BLaER1 treated with 17β-estradiol and CSF1 and Interleukin-3, amounts not matched to agents 10 nM and 100 nM (cell line): ENCODE data around the gene RFTN1.

Experiments used
- H3K27ac ChIP-seq, 11 experiments: shearing (Covaris generic); formaldehyde crosslinking; 2 replicates each; pipeline ENCODE4 v1.8.1; 2022
- H3K27me3 ChIP-seq, 11 experiments: shearing (Covaris generic); formaldehyde crosslinking; 2 replicates each; pipeline ENCODE4 v1.8.1; 2022
- H3K36me3 ChIP-seq, 11 experiments: shearing (Covaris generic); formaldehyde crosslinking; 2 replicates each; pipeline ENCODE4 v1.8.1; 2022
- H3K4me1 ChIP-seq, 10 experiments: shearing (Covaris generic); formaldehyde crosslinking; 2 replicates each; pipeline ENCODE4 v1.8.1; 2022
- H3K4me2 ChIP-seq, 11 experiments: shearing (Covaris generic); formaldehyde crosslinking; 2 replicates each; pipeline ENCODE4 v1.8.1; 2022
- H3K4me3 ChIP-seq, 10 experiments: shearing (Covaris generic); formaldehyde crosslinking; 2 replicates each; pipeline ENCODE4 v1.8.1; 2022
- H3K9ac ChIP-seq, 11 experiments: shearing (Covaris generic); formaldehyde crosslinking; 2 replicates each; pipeline ENCODE4 v1.8.1; 2022
- H3K9me3 ChIP-seq, 11 experiments: shearing (Covaris generic); formaldehyde crosslinking; replicated peaks in 1 of 11; 2 replicates each; pipeline ENCODE4 v1.8.1; 2022
- H4K20me1 ChIP-seq, 11 experiments: shearing (Covaris generic); formaldehyde crosslinking; 2 replicates each; pipeline ENCODE4 v1.8.1; 2022
- Cebpa-rat ChIP-seq, 11 experiments: shearing (Covaris generic); IDR thresholded peaks; 2 replicates each; pipeline ENCODE4 v1.8.1; 2022

The RFTN1 gene

GRCh38 chr3:16370872-16371740 is 142.4 kb downstream of the RFTN1 start:
- no peak for TF ChIP-seq Cebpa-rat (IDR thresholded peaks at IDR 0.05)
- H3K9ac ChIP-seq: no peak overlapping the region
- H3K27me3 ChIP-seq: no peaks in the 10 kb centered on the region
- peaks cover 45 to 70% (median 60%) of the 10 kb centered on the region in 11 experiments for H3K36me3 ChIP-seq
- peak overlapping the region in 2 of 11 experiments; percentile 41 to 47; a peak in 3 of 22 replicates for H3K27ac ChIP-seq
- no peak overlapping the region for H3K4me3 ChIP-seq
- H3K4me2 ChIP-seq: peak overlapping the region; percentile 81 to 94 (median 88)
- H4K20me1 ChIP-seq: peaks cover 0 to 58% (median 45%) of the 10 kb centered on the region in 11 experiments; a peak in 17 of 22 replicates
- H3K4me1 ChIP-seq: peaks cover 55 to 68% (median 61%) of the 10 kb centered on the region in 10 experiments
- H3K9me3 ChIP-seq: no peaks in the 10 kb centered on the region

GRCh38 chr3:16370503-16370871 is 143.0 kb downstream of the RFTN1 start:
- no peaks in the 10 kb centered on the region for H3K9me3 ChIP-seq

GRCh38 chr3:16369885-16370284 is 143.6 kb downstream of the RFTN1 start:
- H3K27ac ChIP-seq: no peak overlapping the region
- TF ChIP-seq Cebpa-rat (IDR thresholded peaks at IDR 0.05): no peak
- H3K4me1 ChIP-seq: peaks cover 43 to 61% (median 55%) of the 10 kb centered on the region in 10 experiments

More at GRCh38 chr3:16370503-16370871, 143.0 kb downstream of the RFTN1 start:
- H3K4me3 ChIP-seq: no peak overlapping the region
- no peak overlapping the region for H3K27ac ChIP-seq
- TF ChIP-seq Cebpa-rat (IDR thresholded peaks at IDR 0.05): no peak
- H3K36me3 ChIP-seq: peaks cover 51 to 70% (median 60%) of the 10 kb centered on the region in 11 experiments
- no peaks in the 10 kb centered on the region for H3K27me3 ChIP-seq
- H3K9ac ChIP-seq: no peak overlapping the region
- H3K4me1 ChIP-seq: peaks cover 49 to 66% (median 60%) of the 10 kb centered on the region in 10 experiments
- peaks cover 0 to 58% (median 39%) of the 10 kb centered on the region in 11 experiments; a peak in 17 of 22 replicates for H4K20me1 ChIP-seq
- peak overlapping the region in 10 of 11 experiments; percentile 81 to 94 (median 88); a peak in 13 of 22 replicates for H3K4me2 ChIP-seq

GRCh38 chr3:16369276-16369675 is 144.2 kb downstream of the RFTN1 start:
- Histone ChIP-seq H3K27me3 (no peaks in the 10 kb centered on the region), H3K36me3 (peaks cover 60 to 80% (median 71%) of the 10 kb centered on the region in 11 experiments), H3K4me2 (no peak overlapping the region), H3K27ac (no peak overlapping the region), H3K4me1 (peaks cover 37 to 55% (median 49%) of the 10 kb centered on the region in 10 experiments), H3K9me3 (no peaks in the 10 kb centered on the region), H3K9ac (no peak overlapping the region), H3K4me3 (no peak overlapping the region), H4K20me1 (peaks cover 0 to 46% (median 29%) of the 10 kb centered on the region in 11 experiments; a peak in 17 of 22 replicates)
- TF ChIP-seq Cebpa-rat (IDR thresholded peaks at IDR 0.05): no peak

More at GRCh38 chr3:16369885-16370284, 143.6 kb downstream of the RFTN1 start:
- no peak overlapping the region for H3K9ac ChIP-seq
- H3K27me3 ChIP-seq: no peaks in the 10 kb centered on the region
- peaks cover 0 to 52% (median 34%) of the 10 kb centered on the region in 11 experiments; a peak in 17 of 22 replicates for H4K20me1 ChIP-seq
- H3K4me3 ChIP-seq: no peak overlapping the region
- H3K36me3 ChIP-seq: peaks cover 54 to 74% (median 66%) of the 10 kb centered on the region in 11 experiments
- H3K4me2 ChIP-seq: peak overlapping the region in 1 of 11 experiments; percentile 92; a peak in 1 of 22 replicates
- no peaks in the 10 kb centered on the region for H3K9me3 ChIP-seq

- Histone ChIP-seq H3K27ac (no peak overlapping the region), H4K20me1 (peaks cover 0 to 28% (median 3%) of the 10 kb centered on the region in 11 experiments; a peak in 13 of 22 replicates), H3K4me2 (no peak overlapping the region; a peak in 1 of 22 replicates), H3K4me3 (no peak overlapping the region), H3K36me3 (peaks cover 87 to 100% (median 93%) of the 10 kb centered on the region in 11 experiments), H3K9me3 (peaks cover 0 to 4% (median 0%) of the 10 kb centered on the region in 11 experiments; a peak in 4 of 22 replicates), H3K9ac (no peak overlapping the region), H3K4me1 (peaks cover 10 to 28% (median 22%) of the 10 kb centered on the region in 10 experiments), H3K27me3 (no peaks in the 10 kb centered on the region)
- no peak for TF ChIP-seq Cebpa-rat (IDR thresholded peaks at IDR 0.05)
Measured at GRCh38 chr3:16366581-16366980, 146.9 kb downstream of the RFTN1 start.

GRCh38 chr3:16365491-16366128 is 147.9 kb downstream of the RFTN1 start:
- peaks cover 95 to 100% (median 98%) of the 10 kb centered on the region in 11 experiments for H3K36me3 ChIP-seq
- H3K9me3 ChIP-seq: peaks cover 0 to 13% (median 0%) of the 10 kb centered on the region in 11 experiments; a peak in 6 of 22 replicates
- no peak for TF ChIP-seq Cebpa-rat (IDR thresholded peaks at IDR 0.05)
- peaks cover under 1 to 19% (median 13%) of the 10 kb centered on the region in 10 experiments; a peak in 15 of 20 replicates for H3K4me1 ChIP-seq
- H3K27me3 ChIP-seq: no peaks in the 10 kb centered on the region
- no peak overlapping the region for H3K4me3 ChIP-seq
- peaks cover 0 to 24% (median 0%) of the 10 kb centered on the region in 11 experiments; a peak in 7 of 22 replicates for H4K20me1 ChIP-seq
- H3K27ac ChIP-seq: no peak overlapping the region
- no peak overlapping the region; a peak in 1 of 22 replicates for H3K9ac ChIP-seq
- peak overlapping the region in 5 of 11 experiments; percentile 8 to 30 (median 25); a peak in 8 of 22 replicates for H3K4me2 ChIP-seq

- Histone ChIP-seq H3K27me3 (no peaks in the 10 kb centered on the region), H3K4me2 (no peak overlapping the region), H3K4me3 (no peak overlapping the region), H3K4me1 (peaks cover 2 to 22% (median 12%) of the 10 kb centered on the region in 10 experiments; a peak in 13 of 20 replicates), H3K9me3 (peaks cover 0 to 19% (median 0%) of the 10 kb centered on the region in 11 experiments; a peak in 9 of 22 replicates), H3K27ac (no peak overlapping the region), H3K36me3 (peaks cover 96 to 100% (median 97%) of the 10 kb centered on the region in 11 experiments), H3K9ac (no peak overlapping the region), H4K20me1 (peaks cover 0 to 28% (median 0%) of the 10 kb centered on the region in 11 experiments; a peak in 7 of 22 replicates)
- TF ChIP-seq Cebpa-rat (IDR thresholded peaks at IDR 0.05): no peak
Measured at GRCh38 chr3:16364963-16365362, 148.5 kb downstream of the RFTN1 start.

- no peak for TF ChIP-seq Cebpa-rat (IDR thresholded peaks at IDR 0.05)
- Histone ChIP-seq H3K4me1 (peaks cover 9 to 29% (median 18%) of the 10 kb centered on the region in 10 experiments), H3K4me3 (no peak overlapping the region), H3K9ac (no peak overlapping the region), H3K9me3 (peaks cover 0 to 25% (median 0%) of the 10 kb centered on the region in 11 experiments; a peak in 9 of 22 replicates), H3K4me2 (no peak overlapping the region), H3K27ac (no peak overlapping the region), H4K20me1 (peaks cover 0 to 34% (median 0%) of the 10 kb centered on the region in 11 experiments; a peak in 8 of 22 replicates), H3K36me3 (peaks cover 91 to 100% (median 94%) of the 10 kb centered on the region in 11 experiments), H3K27me3 (no peaks in the 10 kb centered on the region)
Measured at GRCh38 chr3:16364323-16364722, 149.2 kb downstream of the RFTN1 start.
